K562 (cell line): Measurements from ENCODE around the gene LRP3. TPM values are rescaled to one million over a fixed set of nuclear protein-coding genes. Genes with fewer than 3 reads are reported as not detected.
A peak's percentile ranks its signal among the peaks of the same experiment; 100 is the strongest.

Source experiments
- BRD4 ChIP-seq: fragments of 200-600 bp; sonication (generic); IDR thresholded peaks from 2 replicates; pipeline ENCODE4 v1.6.1; 2017; ENCODE audit warnings: inconsistent platforms
- CREB3L1 ChIP-seq: fragments of 450-650 bp; IDR thresholded peaks from 2 replicates; pipeline ENCODE4 v1.6.1; 2014; ENCODE audit warnings: low read depth, mild to moderate bottlenecking, moderate library complexity, borderline replicate concordance
- EHMT2 ChIP-seq: fragments of 450-650 bp; IDR thresholded peaks from 2 replicates; pipeline ENCODE4 v1.6.1; 2018; ENCODE audit warnings: antibody characterized with exemption
- GTF2F1 ChIP-seq: IDR thresholded peaks from 2 replicates; pipeline ENCODE4 v1.6.1; 2011; ENCODE audit warnings: low read depth, low read length, improper control_type of control experiment
- MYNN ChIP-seq, 2 experiments: sonication (generic); formaldehyde crosslinking in 1 of 2; IDR thresholded peaks; 2 replicates each; pipeline versions ENCODE4 v1.5.0 to v1.6.1; 2016 to 2020; ENCODE audit warnings: antibody characterized with exemption in 1 of 2, missing genetic modification reagents in 1 of 2
- POLR3G ChIP-seq: IDR thresholded peaks from 2 replicates; pipeline ENCODE4 v1.6.1; 2011; ENCODE audit not compliant: insufficient read length, insufficient replicate concordance; ENCODE audit errors: extremely low read depth
- RBFOX2 ChIP-seq: fragments of 200-400 bp; formaldehyde crosslinking; IDR thresholded peaks from 2 replicates; pipeline ENCODE4 v1.6.1; 2017; ENCODE audit warnings: low read depth, mild to moderate bottlenecking, low read length, moderate library complexity
- RBM39 ChIP-seq: fragments of 200-400 bp; formaldehyde crosslinking; optimal IDR thresholded peaks from 2 replicates; pipeline ENCODE3; 2018; ENCODE audit warnings: low read depth, low read length
- SIN3B ChIP-seq: fragments of 450-650 bp; IDR thresholded peaks from 2 replicates; pipeline ENCODE4 v1.6.1; 2017; ENCODE audit warnings: low read depth, mild to moderate bottlenecking, moderate library complexity
- UBTF ChIP-seq, 2 experiments: IDR thresholded peaks; 2 replicates each; pipeline ENCODE4 v1.6.1; 2012; ENCODE audit warnings: improper control_type of control experiment in 2 of 2, low read depth in 2 of 2, low read length in 2 of 2, borderline replicate concordance in 1 of 2
- ZBTB40 ChIP-seq, 2 experiments: fragments of 450-650 bp in 1 of 2; sonication (generic) in 1 of 2; formaldehyde crosslinking in 1 of 2; IDR thresholded peaks; 2 replicates each; pipeline versions ENCODE4 v1.7.1 to v1.9.0; 2016 to 2022; ENCODE audit warnings: inconsistent platforms in 1 of 2, mild to moderate bottlenecking in 1 of 2, missing genetic modification reagents in 1 of 2
- polyA plus RNA-seq, 8 experiments: library from polyadenylated mRNA; depleted of rRNA in 4 of 8; stranded (reverse) in 5 of 8; unstranded in 3 of 8; fragments of >200 nt; fragmentation: Nextera tagmentation in 2 of 8; fragmentation: Illumina TruSeq in 1 of 8; extraction: Ambion mirVana in 2 of 8; extraction: Trizol in 1 of 8; gene quantifications; 2 replicates each; pipeline versions ENCODE4 v1.2.1 to v1.2.3, GENCODE V29; 2011 to 2014; ENCODE audit warnings: inconsistent platforms in 1 of 8, missing spikeins in 1 of 8
- total RNA-seq, 7 experiments: library from RNA; depleted of rRNA in 6 of 7; stranded (reverse); fragments of >200 nt in 6 of 7; fragmentation: Illumina TruSeq in 2 of 7; extraction: Trizol in 2 of 7; gene quantifications; 2 replicates each; pipeline versions ENCODE4 v1.2.1 to v1.2.3, GENCODE V29; 2011 to 2021; ENCODE audit warnings: low replicate concordance in 1 of 7

Gene LRP3
- total and polyA plus RNA-seq, 9 of the 15 experiments (the other 6 are each of a cell fraction or from before 2014, with no cell fraction given), result 0.29 TPM; not detected in 8

GRCh38 chr19:33176670-33177416 is 17.3 kb upstream of the LRP3 start (continued):
- TF ChIP-seq ZBTB40 (IDR thresholded peaks at IDR 0.05), result peak; percentile 93
- no peak for TF ChIP-seq ZBTB40 (CRISPR knock-in tag; IDR thresholded peaks at IDR 0.05)
- peak; percentile 95 for TF ChIP-seq RBFOX2
- TF ChIP-seq RBM39, result peak; percentile 73
- peak; percentile 66; the same call in 1 of the 2 replicates for TF ChIP-seq SIN3B
- peak; percentile 71; the same call in 1 of the 2 replicates for TF ChIP-seq CREB3L1
- TF ChIP-seq EHMT2, result no peak
- peak; percentile 69 for TF ChIP-seq POLR3G
- TF ChIP-seq BRD4, result peak; percentile 67; the same call in 1 of the 2 replicates
- TF ChIP-seq UBTF (IDR thresholded peaks at IDR 0.05; ENCODE audit: borderline replicate concordance in 1 of 2, low read depth in 2 of 2, low read length in 2 of 2), result peak; percentile 64 to 94; a peak in 3 of 4 replicates
- peak; percentile 96 for TF ChIP-seq MYNN (IDR thresholded peaks at IDR 0.05)
- peak; percentile 74 for TF ChIP-seq MYNN (CRISPR knock-in tag; IDR thresholded peaks at IDR 0.05)
- peak; percentile 69; the same call in 1 of the 2 replicates for TF ChIP-seq GTF2F1
